ENCODE data around the gene COL4A5. TPM values are rescaled to one million over a fixed set of nuclear protein-coding genes. Genes with fewer than 3 reads are reported as not detected.
A peak's percentile ranks its signal among the peaks of the same experiment; 100 is the strongest.

COL4A5 gene
- total RNA-seq, 4 donors from 2014 or later, result 9.9 to 31.7 (median 13.9) TPM

DNA sequence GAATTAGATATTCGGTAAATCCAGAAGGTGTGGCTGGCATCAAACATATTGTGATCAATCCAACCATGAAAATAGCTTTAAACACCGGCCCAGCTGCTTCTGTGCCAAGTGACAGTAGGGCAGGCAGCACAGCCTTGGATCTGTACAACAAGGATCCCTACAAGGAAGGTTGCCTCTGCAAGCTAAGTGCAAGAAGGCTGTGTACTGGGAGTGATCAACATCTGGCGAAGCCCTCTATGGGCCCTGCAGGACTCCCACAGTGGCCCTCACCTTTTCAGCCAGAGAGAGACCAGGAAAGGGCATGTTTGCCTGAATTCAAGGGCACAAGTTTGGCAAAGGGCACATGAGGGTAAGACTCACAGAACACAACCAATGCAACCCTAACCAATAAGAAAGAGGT is 287.1 kb downstream of the COL4A5 start:
- no peak overlapping the region for H3K4me3 ChIP-seq
- no peaks in the 10 kb centered on the region for H3K36me3 ChIP-seq
- peaks cover 0 to 25% (median 5%) of the 10 kb centered on the region in 4 donors for H3K27me3 ChIP-seq
- TF ChIP-seq, protein P1, sequence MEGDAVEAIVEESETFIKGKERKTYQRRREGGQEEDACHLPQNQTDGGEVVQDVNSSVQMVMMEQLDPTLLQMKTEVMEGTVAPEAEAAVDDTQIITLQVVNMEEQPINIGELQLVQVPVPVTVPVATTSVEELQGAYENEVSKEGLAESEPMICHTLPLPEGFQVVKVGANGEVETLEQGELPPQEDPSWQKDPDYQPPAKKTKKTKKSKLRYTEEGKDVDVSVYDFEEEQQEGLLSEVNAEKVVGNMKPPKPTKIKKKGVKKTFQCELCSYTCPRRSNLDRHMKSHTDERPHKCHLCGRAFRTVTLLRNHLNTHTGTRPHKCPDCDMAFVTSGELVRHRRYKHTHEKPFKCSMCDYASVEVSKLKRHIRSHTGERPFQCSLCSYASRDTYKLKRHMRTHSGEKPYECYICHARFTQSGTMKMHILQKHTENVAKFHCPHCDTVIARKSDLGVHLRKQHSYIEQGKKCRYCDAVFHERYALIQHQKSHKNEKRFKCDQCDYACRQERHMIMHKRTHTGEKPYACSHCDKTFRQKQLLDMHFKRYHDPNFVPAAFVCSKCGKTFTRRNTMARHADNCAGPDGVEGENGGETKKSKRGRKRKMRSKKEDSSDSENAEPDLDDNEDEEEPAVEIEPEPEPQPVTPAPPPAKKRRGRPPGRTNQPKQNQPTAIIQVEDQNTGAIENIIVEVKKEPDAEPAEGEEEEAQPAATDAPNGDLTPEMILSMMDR (IDR thresholded peaks at IDR 0.05), result no peak
- no peak for TF ChIP-seq POLR2A (IDR thresholded peaks at IDR 0.05)
- WGBS, 2 donors, result 18 to 31% methylated on average over 1 to 2 of the region's 3 CpGs
- intact Hi-C loops (cut with DNase I), result no loop called here
- DNase-seq, result no peak
- H3K27ac ChIP-seq, result no peak overlapping the region
- H3K4me1 ChIP-seq, result no peaks in the 10 kb centered on the region
- no peaks in the 10 kb centered on the region for H3K9me3 ChIP-seq

- H3K27ac ChIP-seq, result no peak overlapping the region
- DNase-seq, result no peak
- TF ChIP-seq, protein P1 (IDR thresholded peaks at IDR 0.05), result no peak
- TF ChIP-seq POLR2A (IDR thresholded peaks at IDR 0.05), result no peak
- H3K27me3 ChIP-seq, result peaks cover 0 to 69% (median 15%) of the 10 kb centered on the region in 4 donors
- intact Hi-C loops (cut with DNase I), result no loop called here
- H3K4me1 ChIP-seq, result peaks cover 0 to 12% (median 3%) of the 10 kb centered on the region in 3 donors
- H3K36me3 ChIP-seq, result no peaks in the 10 kb centered on the region
- 10 to 28% methylated on average over 2 of the region's 2 CpGs for WGBS, 2 donors
- no peaks in the 10 kb centered on the region for H3K9me3 ChIP-seq
- H3K4me3 ChIP-seq, result no peak overlapping the region
Measured at GRCh38 chrX:108731153-108731552, 291.5 kb downstream of the COL4A5 start.

GRCh38 chrX:108732630-108733321 is 293.1 kb downstream of the COL4A5 start:
- intact Hi-C loops (cut with DNase I), result no loop called here
- H3K4me3 ChIP-seq, result no peak overlapping the region
- peaks cover 3 to 27% (median 5%) of the 10 kb centered on the region in 3 donors for H3K4me1 ChIP-seq
- no peak overlapping the region for H3K27ac ChIP-seq
- peaks cover 0 to 86% (median 15%) of the 10 kb centered on the region in 4 donors for H3K27me3 ChIP-seq
- no peak for TF ChIP-seq POLR2A (IDR thresholded peaks at IDR 0.05)
- TF ChIP-seq, protein P1 (IDR thresholded peaks at IDR 0.05), result no peak
- no peaks in the 10 kb centered on the region for H3K36me3 ChIP-seq
- 5 to 41% methylated on average over 4 to 18 of the region's 39 CpGs for WGBS, 2 donors
- DNase-seq, result no peak
- no peaks in the 10 kb centered on the region for H3K9me3 ChIP-seq

DNA sequence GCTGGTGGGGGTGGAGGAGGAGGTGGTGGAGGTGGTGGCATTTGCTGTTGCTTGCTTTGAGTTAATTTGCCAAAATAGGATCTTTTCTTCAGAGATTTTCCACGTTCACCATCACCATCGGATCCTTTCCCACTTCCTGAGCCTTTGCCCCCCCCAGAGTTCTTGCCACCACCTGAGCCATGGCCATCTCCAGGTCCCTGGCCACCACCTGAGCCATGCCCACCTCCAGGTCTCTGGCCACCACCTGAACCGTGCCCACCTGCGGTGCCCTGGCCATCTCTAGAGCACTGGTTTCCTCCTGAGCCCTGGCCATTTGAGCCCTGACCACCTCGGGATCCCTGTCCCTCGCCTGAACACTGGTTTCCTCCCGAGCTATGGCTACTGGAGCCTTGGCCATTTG is 294.8 kb downstream of the COL4A5 start:
- H3K9me3 ChIP-seq, result no peaks in the 10 kb centered on the region
- TF ChIP-seq, protein P1 (IDR thresholded peaks at IDR 0.05), result no peak
- TF ChIP-seq POLR2A (IDR thresholded peaks at IDR 0.05), result no peak
- no peak for DNase-seq
- peaks cover 0 to 98% (median 13%) of the 10 kb centered on the region in 4 donors for H3K27me3 ChIP-seq
- no peak overlapping the region for H3K4me3 ChIP-seq
- H3K36me3 ChIP-seq, result no peaks in the 10 kb centered on the region
- intact Hi-C loops (cut with DNase I), result no loop called here
- peaks cover 3 to 27% (median 5%) of the 10 kb centered on the region in 3 donors for H3K4me1 ChIP-seq
- WGBS, 2 donors, result 45 to 78% methylated on average over 6 to 7 of the region's 7 CpGs
- H3K27ac ChIP-seq, result no peak overlapping the region

- peak overlapping the region in 2 of 4 donors; percentile 44 to 62 for H3K4me3 ChIP-seq
- TF ChIP-seq POLR2A (IDR thresholded peaks at IDR 0.05), result no peak
- TF ChIP-seq, protein P1 (IDR thresholded peaks at IDR 0.05), result no peak
- peaks cover 3 to 27% (median 5%) of the 10 kb centered on the region in 3 donors for H3K4me1 ChIP-seq
- peaks cover 0 to 97% (median 13%) of the 10 kb centered on the region in 4 donors for H3K27me3 ChIP-seq
- no peak overlapping the region for H3K27ac ChIP-seq
- H3K9me3 ChIP-seq, result no peaks in the 10 kb centered on the region
- DNase-seq, result no peak
- WGBS, 2 donors, result 80% methylated on average over 4 of the region's 36 CpGs; no CpG with 5 or more reads in 1 of the 2 donors
- intact Hi-C loops (cut with DNase I), result no loop called here
- no peaks in the 10 kb centered on the region for H3K36me3 ChIP-seq
Measured at GRCh38 chrX:108735091-108735678, 295.5 kb downstream of the COL4A5 start.

Measured in esophagus squamous epithelium (tissue), 5 donors.